Stimulated activated CD4-positive, alpha-beta T cell treated with anti-CD3 and anti-CD28 coated beads, TNF-alpha, amount 100 ng/mL, for 24 hours (primary cell): ENCODE data around the gene LTB4R2.
A peak's percentile ranks its signal among the peaks of the same experiment; 100 is the strongest.

Experiments used
- DNase-seq, 3 experiments: peaks; one replicate each; pipeline ENCODE4 v3.0.0-alpha.2; 2020; ENCODE audit warnings: low read depth in 3 of 3

Gene LTB4R2

GRCh38 chr14:24298892-24299254 is 11.1 kb upstream of the LTB4R2 start:
- DNase-seq: no peak

GRCh38 chr14:24299255-24300191 is 10.4 kb upstream of the LTB4R2 start, which contains the start of the genes DHRS1 and NOP9:
TSS of gene DHRS1 (minus strand) at chr14:24299780. CDS start at chr14:24299106, 674 bp downstream.
TSS of gene NOP9 (plus strand) at chr14:24299850. CDS start at chr14:24299955, 105 bp downstream.
- DNase-seq: peak; percentile 87 to 91 (median 89)

GRCh38 chr14:24300326-24300980 is 9.5 kb upstream of the LTB4R2 start:
- no peak for DNase-seq

- DNase-seq: no peak
Observed at GRCh38 chr14:24304019-24304387, 5.9 kb upstream of the LTB4R2 start.

GRCh38 chr14:24307156-24307574 is 2.8 kb upstream of the LTB4R2 start:
- no peak for DNase-seq

- DNase-seq: peak in 2 of 3 experiments; percentile 49 to 55
Observed at GRCh38 chr14:24307575-24308341, 2.2 kb upstream of the LTB4R2 start, which contains the start of gene CIDEB. TSS of gene CIDEB (minus strand) at chr14:24307977. CDS start at chr14:24307858, 119 bp downstream.

- DNase-seq: no peak
Observed at GRCh38 chr14:24308342-24309124, 1.4 kb upstream of the LTB4R2 start.

- no peak for DNase-seq
Observed at GRCh38 chr14:24310265-24310645, 315 bp downstream of the LTB4R2 start.

GRCh38 chr14:24310646-24311604 is 985 bp downstream of the LTB4R2 start, which contains the start of gene LTB4R:
TSS of gene LTB4R (plus strand) at chr14:24311502. CDS start at chr14:24315652, 4,150 bp downstream.
- DNase-seq: peak in 1 of 3 experiments; percentile 59

GRCh38 chr14:24311837-24312615 is 2.1 kb downstream of the LTB4R2 start:
- no peak for DNase-seq

GRCh38 chr14:24312736-24313507 is 3.0 kb downstream of the LTB4R2 start:
- no peak for DNase-seq

GRCh38 chr14:24313913-24314312 is 4.0 kb downstream of the LTB4R2 start:
- no peak for DNase-seq

GRCh38 chr14:24314377-24315193 is 4.6 kb downstream of the LTB4R2 start:
- DNase-seq: no peak

GRCh38 chr14:24315243-24315806 is 5.4 kb downstream of the LTB4R2 start:
- no peak for DNase-seq

GRCh38 chr14:24315807-24316596 is 6.1 kb downstream of the LTB4R2 start:
- no peak for DNase-seq

- no peak for DNase-seq
Observed at GRCh38 chr14:24316597-24316950, 6.6 kb downstream of the LTB4R2 start.
